Stimulated activated CD4-positive, alpha-beta T cell treated with anti-CD3 and anti-CD28 coated beads, Interleukin-15, amount 100 ng/mL, for 48 hours (primary cell): ENCODE results near the gene VCY1B.
"Not testable (repeated sequence)": the region's sequence is repeated elsewhere in the genome, so short reads cannot be mapped to it uniquely, and the experiment has no call there.

Experiments used
- DNase-seq, 2 donors: peaks; one replicate each; pipeline ENCODE4 v3.0.0-alpha.2; 2020; ENCODE audit warnings: low read depth in 2 of 2

Gene VCY1B

DNA sequence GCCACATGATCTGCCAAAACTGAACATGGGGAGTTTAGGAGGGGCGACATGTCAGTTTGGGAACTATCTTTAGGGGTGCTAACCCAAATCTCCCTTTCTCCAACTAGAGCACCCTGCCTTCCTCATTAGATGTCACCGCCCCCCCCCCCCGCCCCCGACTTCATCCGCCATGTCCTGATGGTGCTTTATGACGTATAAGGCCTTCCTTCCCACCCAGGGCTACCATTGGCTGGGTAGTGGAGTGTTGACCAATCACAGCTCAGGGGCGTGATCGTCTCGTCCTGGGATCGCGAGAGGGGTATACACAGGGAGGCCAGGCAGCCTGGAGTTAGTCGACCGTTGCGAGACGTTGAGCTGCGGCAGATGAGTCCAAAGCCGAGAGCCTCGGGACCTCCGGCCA is at the start of gene VCY1B:
Gene VCY1B (plus strand): TSS at position 301 of the 400 bp plus-strand sequence. CDS start 63 bp downstream, at position 364.
- DNase-seq = not testable (repeated sequence)

DNA sequence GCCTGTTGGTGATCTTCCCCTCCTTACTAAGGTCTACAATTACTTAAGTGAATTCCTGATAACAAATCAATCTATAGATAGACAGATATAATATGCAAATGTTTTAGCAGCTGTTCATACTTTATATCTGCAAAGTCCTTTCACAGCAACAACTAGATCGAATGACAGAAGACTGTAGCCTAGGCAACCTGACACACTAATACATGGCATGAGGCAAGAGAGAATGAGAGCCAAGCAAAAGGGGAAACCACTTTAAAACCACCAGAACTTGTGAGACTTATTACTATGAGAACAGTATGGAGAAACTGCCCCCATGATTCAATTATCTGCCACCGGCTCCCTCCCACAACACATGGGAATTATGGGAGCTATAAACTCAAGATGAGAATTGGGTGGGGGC is 44.1 kb upstream of the VCY1B start:
- DNase-seq = not testable (repeated sequence)

DNA sequence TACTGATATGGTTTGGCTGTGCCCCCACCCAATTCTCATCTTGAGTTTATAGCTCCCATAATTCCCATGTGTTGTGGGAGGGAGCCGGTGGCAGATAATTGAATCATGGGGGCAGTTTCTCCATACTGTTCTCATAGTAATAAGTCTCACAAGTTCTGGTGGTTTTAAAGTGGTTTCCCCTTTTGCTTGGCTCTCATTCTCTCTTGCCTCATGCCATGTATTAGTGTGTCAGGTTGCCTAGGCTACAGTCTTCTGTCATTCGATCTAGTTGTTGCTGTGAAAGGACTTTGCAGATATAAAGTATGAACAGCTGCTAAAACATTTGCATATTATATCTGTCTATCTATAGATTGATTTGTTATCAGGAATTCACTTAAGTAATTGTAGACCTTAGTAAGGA is 25.6 kb upstream of the VCY1B start:
- not testable (repeated sequence) for DNase-seq

DNA sequence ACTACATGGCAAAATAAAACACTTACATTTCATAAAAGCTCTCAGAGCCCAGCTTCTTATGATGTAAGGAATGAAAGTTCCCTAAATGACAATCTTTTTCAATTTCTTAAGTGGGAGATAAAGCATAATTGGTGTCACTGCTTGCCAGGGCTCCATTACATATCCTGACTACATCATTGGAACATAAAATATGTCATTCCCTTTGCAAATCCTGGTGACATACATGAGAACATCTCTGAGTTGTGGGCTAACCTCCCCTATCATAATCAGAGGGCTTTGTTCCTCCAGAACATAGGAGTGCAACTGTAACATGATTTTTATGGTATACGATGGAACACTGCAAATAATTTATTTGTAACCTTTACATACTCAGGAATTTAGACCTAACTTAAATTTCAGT is 29.9 kb downstream of the VCY1B start:
- no peak for DNase-seq
